HUDEP-2 (cell line): ENCODE data around the gene TSPAN9.

Experiments used
- DNase-seq, 76 experiments: peaks; one replicate each; lab custom pipeline; 2025; ENCODE audit not compliant: unreplicated experiment in 76 of 76; lab: John Stamatoyannopoulos, UW

TSPAN9 gene

GRCh38 chr12:3326850-3327780 is 249.9 kb downstream of the TSPAN9 start:
- no peak for DNase-seq

DNA sequence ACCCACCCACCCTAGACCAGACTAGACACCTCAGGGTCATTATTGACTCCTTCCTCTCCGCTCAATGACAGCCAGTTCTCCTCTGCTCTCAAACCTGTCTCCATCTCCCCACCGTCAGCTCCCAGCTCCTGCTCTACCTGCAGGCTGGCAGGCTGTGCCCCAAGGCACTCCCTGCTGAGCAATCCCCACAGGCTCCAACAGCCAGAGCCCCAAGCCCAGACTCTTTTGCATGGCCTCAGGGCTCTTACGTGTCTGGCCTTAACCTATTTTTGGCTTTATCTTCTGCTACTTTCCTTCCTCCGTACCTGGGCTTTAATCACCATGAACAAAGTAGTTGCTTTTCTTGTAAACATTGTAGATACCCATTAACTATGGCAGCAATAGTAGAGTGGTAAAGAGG is 250.9 kb downstream of the TSPAN9 start:
- DNase-seq: no peak

GRCh38 chr12:3328571-3328970 is 251.4 kb downstream of the TSPAN9 start:
- no peak for DNase-seq

- DNase-seq: no peak
These were observed 252.2 kb downstream of the TSPAN9 start for GRCh38 chr12:3329361-3329760.

DNA sequence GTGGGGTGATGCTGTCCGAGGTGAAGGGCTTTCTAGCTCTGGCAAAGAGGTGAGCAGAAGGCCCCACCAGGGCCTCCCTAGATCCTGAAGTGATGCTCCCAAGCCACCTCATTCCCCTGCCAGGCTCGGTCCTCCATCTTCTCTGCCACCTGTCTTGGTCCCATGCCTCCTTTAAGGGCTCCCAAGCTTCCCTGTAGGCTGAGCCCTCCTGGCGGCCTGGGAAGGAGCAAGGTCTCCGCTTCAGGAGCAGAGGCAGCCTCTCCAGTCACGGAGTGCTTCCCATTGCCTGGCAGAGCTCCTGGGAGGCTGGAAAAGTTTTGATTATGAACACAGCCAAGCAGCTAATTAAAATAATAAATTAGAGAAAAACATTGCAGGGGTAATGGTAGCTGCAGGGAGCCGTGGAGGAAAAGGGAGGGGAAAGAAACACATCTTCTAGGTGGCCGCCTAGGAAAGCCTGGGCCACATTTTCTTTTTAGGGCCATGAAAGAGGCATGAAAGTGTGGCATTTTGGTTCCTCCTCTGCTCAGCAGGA is 253.9 kb downstream of the TSPAN9 start:
- DNase-seq: no peak

DNA sequence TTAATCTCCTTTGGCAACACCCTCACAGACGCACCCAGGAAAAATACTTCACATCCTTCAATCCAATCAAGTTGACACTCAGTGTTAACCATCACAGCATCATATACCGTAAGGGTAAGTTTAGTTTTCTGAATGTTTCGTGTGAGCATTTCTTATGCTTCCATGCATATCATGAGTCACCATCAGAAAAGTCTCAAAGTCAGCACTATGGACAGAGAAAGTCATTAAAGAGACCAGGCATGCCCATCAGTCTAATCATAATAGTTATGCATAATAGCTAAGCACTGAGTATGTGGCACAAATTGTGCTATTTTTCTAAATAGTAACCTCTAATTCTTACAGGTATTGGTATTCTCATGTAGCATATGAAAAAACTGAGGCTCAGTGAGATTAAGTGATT is 255.0 kb downstream of the TSPAN9 start:
- no peak for DNase-seq

DNA sequence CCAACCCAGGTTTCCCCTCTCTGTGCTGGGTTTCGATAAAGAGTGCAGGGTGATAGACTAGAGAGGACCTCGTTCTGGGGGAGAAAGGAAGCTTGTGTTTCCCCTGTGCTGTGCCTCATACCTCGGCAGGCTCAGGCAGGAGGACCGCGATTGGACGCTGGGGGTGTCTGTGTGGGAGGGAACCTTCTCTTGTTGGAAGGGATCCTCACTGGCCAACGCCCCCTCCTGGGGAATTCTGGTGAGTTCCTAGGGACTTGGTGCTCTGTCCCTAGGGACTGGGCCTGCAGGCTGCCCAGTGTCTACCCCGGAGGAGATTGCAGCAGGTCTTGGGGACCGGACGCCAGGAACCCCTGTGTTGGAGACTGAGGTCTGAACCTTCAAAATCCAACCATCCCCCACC is 256.4 kb downstream of the TSPAN9 start:
- no peak for DNase-seq

DNA sequence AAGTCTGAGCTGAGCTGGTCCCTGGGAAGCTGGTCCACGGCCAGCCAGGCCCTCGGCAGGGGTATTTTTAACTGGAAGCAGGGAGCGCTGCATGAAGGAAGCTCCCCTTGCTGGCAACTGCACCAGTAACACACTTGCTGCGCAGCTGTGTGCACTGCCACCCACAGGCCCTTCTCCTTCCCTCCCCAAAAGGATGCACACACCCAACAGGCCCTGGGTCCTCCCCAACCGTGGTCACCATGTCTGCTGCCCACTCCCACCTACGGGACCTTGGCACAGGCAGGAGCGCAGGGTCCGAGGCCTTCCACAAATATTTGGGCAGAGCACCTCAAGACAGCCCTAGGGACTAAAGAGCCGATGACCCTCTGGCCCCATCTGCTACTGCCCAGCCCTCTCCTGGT is 256.8 kb downstream of the TSPAN9 start:
- DNase-seq: no peak

DNA sequence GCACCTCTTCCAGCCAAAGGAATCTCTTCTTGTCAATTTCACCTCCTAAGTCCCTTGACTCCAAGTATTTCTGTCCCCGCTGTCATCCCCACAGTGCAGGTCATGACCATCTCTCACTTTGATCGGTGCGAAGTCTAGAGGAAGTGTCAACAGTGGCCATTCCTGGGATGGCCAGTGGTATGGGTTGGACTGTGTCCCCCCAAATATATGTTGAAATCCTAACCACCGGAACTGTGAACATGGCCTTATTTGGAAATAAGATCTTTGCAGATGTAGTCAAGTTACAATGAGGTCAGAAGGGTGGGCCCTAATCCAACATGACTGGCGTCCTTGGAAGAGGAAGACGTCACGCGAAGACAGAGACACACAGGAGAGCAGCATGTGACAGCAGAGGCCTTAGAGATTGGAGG is 257.9 kb downstream of the TSPAN9 start:
- DNase-seq: no peak
